DMS114 treated with DMSO at 0.1 percent for 48 hours (cell line): Measurements from ENCODE around the gene GPD1L.
"Not testable (repeated sequence)": the region's sequence is repeated elsewhere in the genome, so short reads cannot be mapped to it uniquely, and the experiment has no call there.

Experiments
- DNase-seq: peaks from one replicate; lab custom pipeline; 2025; ENCODE audit not compliant: unreplicated experiment; lab: John Stamatoyannopoulos, UW

Gene GPD1L

GRCh38 chr3:32105291-32106131, 909 bp upstream of the GPD1L start:
- DNase-seq = no peak

- DNase-seq = no peak
These were observed 526 bp downstream of the GPD1L start for GRCh38 chr3:32106929-32107362.

- not testable (repeated sequence) for DNase-seq
These were observed 1.8 kb downstream of the GPD1L start for GRCh38 chr3:32108224-32108623.

GRCh38 chr3:32109256-32109655, 2.8 kb downstream of the GPD1L start:
- DNase-seq = no peak

- no peak for DNase-seq
These were observed 3.9 kb downstream of the GPD1L start for GRCh38 chr3:32110233-32110760.

DNA sequence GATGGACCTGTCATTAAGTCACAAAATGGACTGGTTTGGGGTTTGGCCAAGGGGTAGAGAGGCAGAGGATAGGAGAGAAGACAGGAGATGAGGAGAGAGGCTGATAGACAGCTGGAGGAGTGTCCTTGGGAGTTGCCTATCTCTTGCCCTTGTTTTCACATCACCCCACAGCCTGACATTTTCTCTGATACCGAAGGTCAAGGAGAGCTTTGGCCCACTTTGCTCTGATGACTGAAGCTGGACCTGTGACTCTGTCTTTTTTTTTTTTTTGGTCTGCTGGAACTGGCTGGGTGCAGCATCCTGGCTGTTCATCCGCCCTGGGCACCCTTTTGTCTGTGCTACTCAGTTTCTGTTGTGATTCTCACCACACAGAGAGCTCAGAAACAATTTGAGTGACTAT, 5.1 kb downstream of the GPD1L start:
- no peak for DNase-seq

DNA sequence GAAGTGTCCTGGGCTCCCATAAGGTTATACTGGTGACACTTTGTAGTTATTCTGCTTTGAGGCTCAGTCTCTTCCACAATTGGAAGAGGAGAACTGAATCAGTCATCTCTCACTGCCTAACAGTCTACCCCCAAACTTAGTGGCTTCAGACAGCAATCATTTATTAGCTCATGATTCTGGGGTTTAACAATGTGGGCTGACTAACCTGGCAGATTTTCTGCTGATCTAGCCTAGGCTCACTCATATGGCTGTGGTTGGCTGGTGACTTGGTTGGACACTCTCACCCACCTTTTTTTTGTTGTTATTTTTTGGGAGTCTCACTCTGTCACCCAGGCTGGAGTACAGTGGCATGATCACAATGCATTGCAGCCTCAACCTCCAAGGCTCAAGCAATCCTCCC, 7.1 kb downstream of the GPD1L start:
- DNase-seq = no peak

DNA sequence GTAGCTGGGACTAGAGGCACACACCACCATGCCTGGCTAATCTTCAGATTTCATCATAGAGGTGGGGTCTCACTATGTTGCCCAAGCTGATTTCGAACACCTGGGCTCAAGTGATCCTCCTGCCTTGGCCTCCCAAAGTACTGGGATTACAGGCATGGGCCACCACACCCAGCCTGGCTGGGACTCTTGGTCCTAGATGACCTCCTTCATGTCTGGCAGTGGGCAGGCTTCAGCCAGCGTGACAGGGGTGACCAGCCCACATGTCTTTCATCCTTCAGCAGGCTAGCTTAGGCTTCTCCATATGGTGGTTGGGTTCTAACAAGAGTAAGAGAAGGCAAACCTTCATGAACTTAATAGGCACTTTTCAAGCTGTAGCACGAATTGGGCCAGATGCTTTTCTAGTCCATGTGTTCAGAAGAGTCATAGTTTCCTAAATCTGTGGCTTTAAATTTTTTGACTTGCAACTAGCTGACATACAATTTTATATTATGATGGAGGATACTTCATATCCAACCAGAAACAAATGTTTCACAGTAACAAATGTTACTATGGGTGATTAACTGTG, 7.6 kb downstream of the GPD1L start:
- no peak for DNase-seq

- not testable (repeated sequence) for DNase-seq
These were observed 8.3 kb downstream of the GPD1L start for GRCh38 chr3:32114546-32115386.

- DNase-seq = no peak
These were observed 10.9 kb downstream of the GPD1L start for GRCh38 chr3:32117320-32117719.

- DNase-seq = no peak
These were observed 11.8 kb downstream of the GPD1L start for GRCh38 chr3:32118215-32118614.

DNA sequence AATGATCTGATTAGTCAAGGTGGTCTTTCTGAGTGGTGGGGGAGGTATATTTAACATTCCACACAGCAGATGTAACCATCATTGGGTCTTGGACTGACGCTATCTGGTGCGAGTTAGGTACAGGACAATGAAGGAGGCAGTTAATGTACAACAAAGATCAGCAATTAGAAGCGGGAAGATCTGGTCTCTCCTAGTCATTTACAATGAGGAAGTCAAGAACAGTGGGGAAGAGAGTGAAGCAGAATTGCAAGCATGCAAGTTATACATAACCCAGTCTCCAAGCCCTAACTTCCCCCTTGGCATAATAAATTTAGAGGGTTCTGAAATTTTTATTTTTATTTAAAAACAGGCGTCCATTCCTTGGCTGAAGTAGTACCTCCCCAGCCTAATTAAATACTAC, 14.1 kb downstream of the GPD1L start:
- DNase-seq = no peak

- DNase-seq = no peak
These were observed 14.7 kb downstream of the GPD1L start for GRCh38 chr3:32121137-32121536.

DNA sequence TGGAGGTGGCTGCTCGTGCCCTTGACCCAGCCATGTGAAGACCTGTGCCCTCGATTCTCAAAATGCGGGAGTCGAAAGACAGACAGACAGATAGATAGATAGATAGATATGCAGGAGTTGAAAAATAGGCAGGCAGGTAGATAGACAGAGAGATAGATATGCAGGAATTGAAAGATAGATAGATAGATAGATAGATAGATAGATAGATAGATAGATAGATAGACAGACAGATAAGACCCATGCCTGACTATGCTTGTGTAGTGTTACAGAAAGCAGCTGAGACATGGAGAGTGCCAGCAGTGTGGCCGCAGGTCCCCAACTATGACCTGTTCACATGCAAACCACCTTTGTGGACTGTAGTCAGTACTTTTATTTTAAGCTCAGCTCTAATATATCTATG, 17.2 kb downstream of the GPD1L start:
- DNase-seq = no peak

GRCh38 chr3:32125012-32125411, 18.6 kb downstream of the GPD1L start:
- DNase-seq = no peak

- no peak for DNase-seq
These were observed 20.0 kb downstream of the GPD1L start for GRCh38 chr3:32126305-32127015.

GRCh38 chr3:32127219-32127826, 20.9 kb downstream of the GPD1L start:
- DNase-seq = no peak

GRCh38 chr3:32128936-32129335, 22.5 kb downstream of the GPD1L start:
- no peak for DNase-seq

DNA sequence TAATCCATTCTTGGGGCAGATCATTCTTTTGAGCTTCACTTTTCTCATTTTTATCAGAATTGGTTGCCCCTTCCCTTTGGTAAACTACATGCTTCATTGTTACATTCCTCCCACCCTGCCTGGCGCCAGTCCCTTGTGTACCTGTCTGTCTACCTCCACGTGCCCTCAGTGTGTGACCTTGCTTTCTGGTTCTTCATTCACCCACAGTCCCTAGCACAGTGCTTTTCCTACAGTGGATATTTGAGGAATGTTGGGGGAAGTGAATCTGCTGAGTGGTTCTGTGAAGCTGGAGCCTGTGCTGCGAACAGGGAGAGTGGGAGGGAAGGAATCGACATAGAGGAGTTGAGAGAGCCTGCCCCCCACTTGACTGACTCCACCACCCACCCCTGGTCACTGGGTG, 23.4 kb downstream of the GPD1L start:
- no peak for DNase-seq

GRCh38 chr3:32132121-32132520, 25.7 kb downstream of the GPD1L start:
- no peak for DNase-seq
